ENCODE data around the gene PPP1R14C.
"Not testable (repeated sequence)": the region's sequence is repeated elsewhere in the genome, so short reads cannot be mapped to it uniquely, and the experiment has no call there.

PPP1R14C gene

GRCh38 chr6:150172929-150173328, 30.1 kb downstream of the PPP1R14C start:
- DNase-seq: no peak

- DNase-seq: no peak
Measured at GRCh38 chr6:150175586-150176151, 32.8 kb downstream of the PPP1R14C start.

- DNase-seq: no peak
Measured at GRCh38 chr6:150176152-150176551, 33.3 kb downstream of the PPP1R14C start.

GRCh38 chr6:150176659-150177058, 33.8 kb downstream of the PPP1R14C start:
- DNase-seq: no peak

- DNase-seq: no peak
Measured at GRCh38 chr6:150177259-150177951, 34.6 kb downstream of the PPP1R14C start.

GRCh38 chr6:150177952-150178520, 35.2 kb downstream of the PPP1R14C start:
- DNase-seq: no peak

GRCh38 chr6:150179030-150179429, 36.2 kb downstream of the PPP1R14C start:
- no peak for DNase-seq

GRCh38 chr6:150179907-150180424, 37.1 kb downstream of the PPP1R14C start:
- DNase-seq: not testable (repeated sequence)

GRCh38 chr6:150180517-150180916, 37.7 kb downstream of the PPP1R14C start:
- DNase-seq: no peak

GRCh38 chr6:150182460-150183078, 39.7 kb downstream of the PPP1R14C start:
- DNase-seq: no peak

GRCh38 chr6:150183105-150183504, 40.3 kb downstream of the PPP1R14C start:
- DNase-seq: no peak

- DNase-seq: no peak
Measured at GRCh38 chr6:150183966-150184365, 41.1 kb downstream of the PPP1R14C start.

GRCh38 chr6:150184850-150185731, 42.2 kb downstream of the PPP1R14C start:
- no peak for DNase-seq

GRCh38 chr6:150185732-150186117, 42.9 kb downstream of the PPP1R14C start:
- no peak for DNase-seq

GRCh38 chr6:150186129-150186898, 43.5 kb downstream of the PPP1R14C start:
- DNase-seq: no peak

- DNase-seq: not testable (repeated sequence)
Measured at GRCh38 chr6:150187433-150187832, 44.6 kb downstream of the PPP1R14C start.

GRCh38 chr6:150189122-150189521, 46.3 kb downstream of the PPP1R14C start:
- no peak for DNase-seq

GRCh38 chr6:150191809-150192208, 49.0 kb downstream of the PPP1R14C start:
- no peak for DNase-seq

- no peak for DNase-seq
Measured at GRCh38 chr6:150194195-150194594, 51.4 kb downstream of the PPP1R14C start.

- no peak for DNase-seq
Measured at GRCh38 chr6:150195996-150196417, 53.2 kb downstream of the PPP1R14C start.

- no peak for DNase-seq
Measured at GRCh38 chr6:150196942-150197745, 54.3 kb downstream of the PPP1R14C start.

Measured in NCI-H2029 treated with DMSO at 0.1 percent for 48 hours (cell line).